ENCODE measurements around the gene EFHD2. TPM values are rescaled to one million over a fixed set of nuclear protein-coding genes. Genes with fewer than 3 reads are reported as not detected.
"Not testable (repeated sequence)": the region's sequence is repeated elsewhere in the genome, so short reads cannot be mapped to it uniquely, and the experiment has no call there.

The EFHD2 gene
- total RNA-seq, 1 experiment from 2014 or later: 29.5 TPM

- DNase-seq: no peak
- Mint-ChIP-seq H3K4me1 (ENCODE audit: low read depth, unreplicated experiment) (no peaks in the 10 kb centered on the region), H3K4me3 (ENCODE audit: unreplicated experiment) (no peak overlapping the region), H3K27me3 (ENCODE audit: insufficient read depth, unreplicated experiment) (no peaks in the 10 kb centered on the region), H3K36me3 (ENCODE audit: insufficient read depth, unreplicated experiment) (no peaks in the 10 kb centered on the region), H3K9me3 (ENCODE audit: unreplicated experiment) (no peaks in the 10 kb centered on the region), H3K27ac (ENCODE audit: unreplicated experiment) (no peak overlapping the region)
- BruUV-seq (replicated peaks): no TSS peak
- no peaks in the 10 kb centered on the region for H3K9me3 ChIP-seq
- TF ChIP-seq CTCF (IDR thresholded peaks at IDR 0.05; ENCODE audit: insufficient read depth in 1 of 2, low read depth in 1 of 2, low read length in 1 of 2, severe bottlenecking in 1 of 2, unreplicated experiment in 1 of 2): no peak
- intact Hi-C loops (cut with micrococcal nuclease; ENCODE audit: unreplicated experiment): no loop called here
- CTCF ChIA-PET: interaction anchor here (0.6 kb wide), 1 partner anchor 179 kb away, joined by 6 read pairs; no protein-coding TSS in a partner anchor
- no peak overlapping the region for H3K4me3 ChIP-seq (ENCODE audit: low read depth, low read length)
- H3K4me1 ChIP-seq: no peaks in the 10 kb centered on the region
- no peaks in the 10 kb centered on the region for H3K36me3 ChIP-seq (ENCODE audit: control insufficient read depth, insufficient read depth, low read length)
- POLR2A ChIA-PET: no interaction called here
- H3K27me3 ChIP-seq (replicated peaks; ENCODE audit: control insufficient read depth, insufficient read depth, low read length): no peaks in the 10 kb centered on the region
Observed at GRCh38 chr1:15378729-15379128, 31.0 kb upstream of the EFHD2 start.

- H3K36me3 ChIP-seq (ENCODE audit: control insufficient read depth, insufficient read depth, low read length); H3K4me3 Mint-ChIP-seq (ENCODE audit: unreplicated experiment); intact Hi-C loops (cut with micrococcal nuclease; ENCODE audit: unreplicated experiment); H3K4me1 ChIP-seq; CTCF ChIA-PET; DNase-seq; H3K4me1 Mint-ChIP-seq (ENCODE audit: low read depth, unreplicated experiment); H3K36me3 Mint-ChIP-seq (ENCODE audit: insufficient read depth, unreplicated experiment); BruUV-seq (replicated peaks); H3K27me3 ChIP-seq (replicated peaks; ENCODE audit: control insufficient read depth, insufficient read depth, low read length); H3K4me3 ChIP-seq (ENCODE audit: low read depth, low read length); POLR2A ChIA-PET; H3K27ac Mint-ChIP-seq (ENCODE audit: unreplicated experiment); H3K9me3 ChIP-seq; H3K9me3 Mint-ChIP-seq (ENCODE audit: unreplicated experiment); H3K27me3 Mint-ChIP-seq (ENCODE audit: insufficient read depth, unreplicated experiment): not testable (repeated sequence)
Observed at GRCh38 chr1:15379151-15379550, 30.5 kb upstream of the EFHD2 start.

GRCh38 chr1:15380601-15381508 lies 28.8 kb upstream of the EFHD2 start:
- no peaks in the 10 kb centered on the region for H3K4me1 Mint-ChIP-seq (ENCODE audit: low read depth, unreplicated experiment)

More at GRCh38 chr1:15380601-15381508, 28.8 kb upstream of the EFHD2 start:
- ChIA-PET POLR2A (no interaction called here), CTCF (no interaction called here)
- Mint-ChIP-seq H3K4me3 (ENCODE audit: unreplicated experiment) (no peak overlapping the region), H3K36me3 (ENCODE audit: insufficient read depth, unreplicated experiment) (no peaks in the 10 kb centered on the region), H3K27ac (ENCODE audit: unreplicated experiment) (no peak overlapping the region), H3K27me3 (ENCODE audit: insufficient read depth, unreplicated experiment) (no peaks in the 10 kb centered on the region), H3K9me3 (ENCODE audit: unreplicated experiment) (no peaks in the 10 kb centered on the region)
- Histone ChIP-seq H3K4me1 (no peaks in the 10 kb centered on the region), H3K36me3 (ENCODE audit: control insufficient read depth, insufficient read depth, low read length) (no peaks in the 10 kb centered on the region), H3K4me3 (ENCODE audit: low read depth, low read length) (no peak overlapping the region), H3K9me3 (no peaks in the 10 kb centered on the region), H3K27me3 (replicated peaks; ENCODE audit: control insufficient read depth, insufficient read depth, low read length) (no peaks in the 10 kb centered on the region)
- no peak for DNase-seq
- no TSS peak for BruUV-seq (replicated peaks)
- intact Hi-C loops (cut with micrococcal nuclease; ENCODE audit: unreplicated experiment): no loop called here
- TF ChIP-seq CTCF (IDR thresholded peaks at IDR 0.05; ENCODE audit: insufficient read depth in 1 of 2, low read depth in 1 of 2, low read length in 1 of 2, severe bottlenecking in 1 of 2, unreplicated experiment in 1 of 2): no peak

All from Caco-2 (cell line).